PC-9 (cell line): ENCODE data around the gene PSRC1. TPM values are rescaled to one million over a fixed set of nuclear protein-coding genes. Genes with fewer than 3 reads are reported as not detected.

Experiments
- BruUV-seq: library from RNA; stranded (reverse); fragments of 400-500 nt; replicated peaks from 2 replicates; lab custom pipeline; 2021; lab: Mats Ljungman, UMichigan
- CTCF ChIA-PET: fragments of 300-600 bp; sonication (Branson Sonifier 250); formaldehyde crosslinking; loops from one replicate; lab custom pipeline; 2022; ENCODE audit warnings: antibody characterized with exemption; lab: Charles Lee
- POLR2A ChIA-PET: fragments of 300-600 bp; sonication (Branson Sonifier 250); formaldehyde crosslinking; loops from one replicate; lab custom pipeline; 2022; ENCODE audit warnings: antibody characterized with exemption; ENCODE audit not compliant: unreplicated experiment; lab: Charles Lee
- DNase-seq, 2 experiments: peaks; one replicate each; pipeline versions ENCODE4 v3.0.0 to v3.0.0-alpha.2; 2015 to 2022; ENCODE audit warnings: mixed read lengths in 1 of 2
- H2AFZ ChIP-seq: fragments of 200-600 bp; sonication (generic); 2 replicates; pipeline ENCODE4 v1.8.1; 2017; ENCODE audit warnings: antibody characterized with exemption
- H3F3A ChIP-seq: fragments of 200-600 bp; sonication (generic); 2 replicates; pipeline ENCODE4 v1.8.1; 2017; ENCODE audit warnings: antibody characterized with exemption, mild to moderate bottlenecking, low read depth; ENCODE audit not compliant: insufficient read depth
- H3K27ac ChIP-seq: fragments of 200-600 bp; sonication (generic); 2 replicates; pipeline ENCODE4 v1.6.1; 2016; ENCODE audit warnings: mixed run types
- H3K27me3 ChIP-seq: fragments of 200-600 bp; sonication (generic); 2 replicates; pipeline ENCODE4 v1.6.1; 2016; ENCODE audit warnings: low read depth, mixed run types; ENCODE audit not compliant: insufficient read depth
- H3K36me3 ChIP-seq: fragments of 200-600 bp; sonication (generic); 2 replicates; pipeline ENCODE4 v1.6.1; 2016; ENCODE audit warnings: low read depth, mixed run types
- H3K4me1 ChIP-seq: fragments of 200-600 bp; sonication (generic); replicated peaks from 2 replicates; pipeline ENCODE4 v1.6.1; 2016; ENCODE audit warnings: mixed run types; ENCODE audit not compliant: insufficient read depth
- H3K4me2 ChIP-seq: fragments of 200-600 bp; sonication (generic); 2 replicates; pipeline ENCODE4 v1.6.1; 2017; ENCODE audit warnings: mixed run types
- H3K4me3 ChIP-seq: fragments of 200-600 bp; sonication (generic); 2 replicates; pipeline ENCODE4 v1.6.1; 2016; ENCODE audit warnings: mixed run types
- H3K79me2 ChIP-seq: fragments of 200-600 bp; sonication (generic); 2 replicates; pipeline ENCODE4 v1.6.1; 2017; ENCODE audit warnings: low read depth, mixed run types
- H3K9me2 ChIP-seq: fragments of 200-600 bp; sonication (generic); 2 replicates; pipeline ENCODE4 v1.8.1; 2017; ENCODE audit warnings: mild to moderate bottlenecking; ENCODE audit not compliant: insufficient read depth
- H3K9me3 ChIP-seq: fragments of 200-600 bp; sonication (generic); 2 replicates; pipeline ENCODE4 v1.8.1; 2016; ENCODE audit warnings: low read depth; ENCODE audit not compliant: insufficient read depth
- H4K20me1 ChIP-seq: fragments of 200-600 bp; sonication (generic); 2 replicates; pipeline ENCODE4 v1.8.1; 2017; ENCODE audit not compliant: insufficient read depth
- CTCF ChIP-seq: fragments of 200-600 bp; sonication (generic); conservative IDR thresholded peaks from 2 replicates; pipeline ENCODE4 v1.6.1; 2017; ENCODE audit warnings: mixed run types, antibody characterized with exemption, mild to moderate bottlenecking, moderate library complexity
- EZH2 ChIP-seq: fragments of 200-600 bp; sonication (generic); IDR thresholded peaks from 2 replicates; pipeline ENCODE4 v1.8.0; 2017; ENCODE audit warnings: antibody characterized with exemption, low read depth
- intact Hi-C: fragments of 100-400 bp; cut with micrococcal nuclease; formaldehyde crosslinking; loops from one replicate; pipeline ENCODE4 v1.10.0; 2022; ENCODE audit not compliant: unreplicated experiment
- total RNA-seq: library from RNA; stranded (reverse); gene quantifications from 2 replicates; pipeline ENCODE4 v1.2.3, GENCODE V29; 2021

PSRC1 gene
- total RNA-seq, 1 experiment from 2014 or later: 26.4 TPM

GRCh38 chr1:109269981-109270622, 12.8 kb downstream of the PSRC1 start:
- CTCF ChIA-PET: no interaction called here
- no peak for DNase-seq
- no peaks in the 10 kb centered on the region for H3K9me3 ChIP-seq
- no peaks in the 10 kb centered on the region for H3K36me3 ChIP-seq
- no peaks in the 10 kb centered on the region for H3K27me3 ChIP-seq
- H3K4me1 ChIP-seq: peaks cover 35% of the 10 kb centered on the region
- H3K79me2 ChIP-seq: no peaks in the 10 kb centered on the region
- peaks cover 23% of the 10 kb centered on the region for H3F3A ChIP-seq
- POLR2A ChIA-PET: interaction anchor here (0.7 kb wide), 1 partner anchor 50 kb away, joined by 3 read pairs; no protein-coding TSS in a partner anchor
- H2AFZ ChIP-seq: no peak overlapping the region
- no peaks in the 10 kb centered on the region for H4K20me1 ChIP-seq
- TF ChIP-seq CTCF (no peak), EZH2 (no peak)
- H3K27ac ChIP-seq: no peak overlapping the region
- H3K4me2 ChIP-seq: no peak overlapping the region
- no peaks in the 10 kb centered on the region for H3K9me2 ChIP-seq
- H3K4me3 ChIP-seq: no peak overlapping the region
- intact Hi-C loops: loop anchor here (10.0 kb wide), 1 partner anchor 315 kb away; no protein-coding TSS in a partner anchor
- BruUV-seq: no TSS peak

- H3K4me2 ChIP-seq: no peak overlapping the region
- intact Hi-C loops: loop anchor here (10.0 kb wide), 1 partner anchor 315 kb away; no protein-coding TSS in a partner anchor
- POLR2A ChIA-PET: interaction anchor here (0.5 to 0.7 kb wide), 2 partner anchors 49 to 228 kb away, joined by 3 to 15 read pairs; no protein-coding TSS in a partner anchor
- no peaks in the 10 kb centered on the region for H3K9me3 ChIP-seq
- peaks cover 31% of the 10 kb centered on the region for H3K4me1 ChIP-seq
- no peaks in the 10 kb centered on the region for H3K36me3 ChIP-seq
- H3K4me3 ChIP-seq: no peak overlapping the region
- no TSS peak for BruUV-seq
- H3K27ac ChIP-seq: no peak overlapping the region
- no peak for TF ChIP-seq CTCF
- no peak for TF ChIP-seq EZH2
- H3K27me3 ChIP-seq: no peaks in the 10 kb centered on the region
- peaks cover 17% of the 10 kb centered on the region; the same call in 1 of the 2 replicates for H3F3A ChIP-seq
- H3K79me2 ChIP-seq: no peaks in the 10 kb centered on the region
- H4K20me1 ChIP-seq: no peaks in the 10 kb centered on the region
- H2AFZ ChIP-seq: no peak overlapping the region
- no peak for DNase-seq
- no peaks in the 10 kb centered on the region for H3K9me2 ChIP-seq
- CTCF ChIA-PET: no interaction called here
Observed at GRCh38 chr1:109269212-109269980, 13.5 kb downstream of the PSRC1 start.

- Histone ChIP-seq H3K4me2 (no peak overlapping the region), H2AFZ (no peak overlapping the region), H4K20me1 (no peaks in the 10 kb centered on the region), H3F3A (peaks cover 11% of the 10 kb centered on the region; the same call in 1 of the 2 replicates), H3K4me1 (peaks cover 23% of the 10 kb centered on the region), H3K9me2 (no peaks in the 10 kb centered on the region), H3K9me3 (no peaks in the 10 kb centered on the region), H3K27ac (no peak overlapping the region), H3K79me2 (no peaks in the 10 kb centered on the region), H3K27me3 (no peaks in the 10 kb centered on the region), H3K4me3 (no peak overlapping the region), H3K36me3 (no peaks in the 10 kb centered on the region)
- ChIA-PET POLR2A (interaction anchor here (0.5 kb wide), 1 partner anchor 229 kb away, joined by 15 read pairs; no protein-coding TSS in a partner anchor), CTCF (no interaction called here)
- no TSS peak for BruUV-seq
- no peak for TF ChIP-seq CTCF
- TF ChIP-seq EZH2: no peak
- no peak for DNase-seq
- intact Hi-C loops: loop anchor here (10.0 kb wide), 1 partner anchor 314 kb away; no protein-coding TSS in a partner anchor
Observed at GRCh38 chr1:109268431-109269211, 14.3 kb downstream of the PSRC1 start.
